Stimulated activated CD8-positive, alpha-beta memory T cell treated with anti-CD3 and anti-CD28 coated beads, Interleukin-7, amount 100 ng/mL, for 24 hours (primary cell): ENCODE measurements around the gene JAM3.

Source experiments
- DNase-seq: peaks from one replicate; pipeline ENCODE4 v3.0.0-alpha.2; 2020; ENCODE audit warnings: low read depth

JAM3 gene

DNA sequence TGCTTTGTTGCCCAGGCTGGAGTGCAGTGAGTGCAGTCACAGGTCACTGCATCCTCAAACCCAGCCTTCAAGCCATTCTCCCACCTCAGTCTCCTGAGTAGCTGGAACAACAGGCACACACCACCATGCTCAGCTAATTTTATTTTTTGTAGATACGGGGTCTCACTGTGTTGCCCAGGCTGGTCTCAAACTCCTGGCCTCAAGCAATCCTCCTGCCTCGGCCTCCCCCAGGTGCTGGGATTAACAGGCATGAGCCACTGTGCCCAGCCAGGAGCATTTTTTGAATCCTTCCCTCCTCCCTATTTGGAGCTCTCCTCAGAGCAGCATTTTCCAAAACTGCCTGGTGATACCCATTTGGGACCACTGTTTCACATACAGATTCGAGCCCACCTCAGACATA, 77.7 kb downstream of the JAM3 start:
- no peak for DNase-seq

- no peak for DNase-seq
These were observed 80.5 kb downstream of the JAM3 start for GRCh38 chr11:134149371-134149770.

- no peak for DNase-seq
These were observed 81.5 kb downstream of the JAM3 start for GRCh38 chr11:134150195-134150903.

DNA sequence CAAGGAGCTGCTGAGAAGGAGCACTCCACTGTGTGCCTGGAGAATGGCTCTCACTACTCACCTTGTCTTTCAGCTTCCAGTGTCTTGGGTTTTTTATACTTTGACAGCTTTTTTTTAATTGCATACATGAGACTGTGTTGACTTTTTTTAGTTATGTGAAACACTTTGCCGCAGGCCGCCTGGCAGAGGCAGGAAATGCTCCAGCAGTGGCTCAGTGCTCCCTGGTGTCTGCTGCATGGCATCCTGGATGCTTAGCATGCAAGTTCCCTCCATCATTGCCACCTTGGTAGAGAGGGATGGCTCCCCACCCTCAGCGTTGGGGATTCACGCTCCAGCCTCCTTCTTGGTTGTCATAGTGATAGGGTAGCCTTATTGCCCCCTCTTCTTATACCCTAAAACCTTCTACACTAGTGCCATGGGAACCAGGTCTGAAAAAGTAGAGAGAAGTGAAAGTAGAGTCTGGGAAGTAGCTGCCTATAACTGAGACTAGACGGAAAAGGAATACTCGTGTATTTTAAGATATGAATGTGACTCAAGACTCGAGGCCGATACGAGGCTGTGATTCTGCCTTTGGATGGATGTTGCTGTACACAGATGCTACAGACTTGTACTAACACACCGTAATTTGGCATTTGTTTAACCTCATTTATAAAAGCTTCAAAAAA, 82.3 kb downstream of the JAM3 start:
- no peak for DNase-seq

DNA sequence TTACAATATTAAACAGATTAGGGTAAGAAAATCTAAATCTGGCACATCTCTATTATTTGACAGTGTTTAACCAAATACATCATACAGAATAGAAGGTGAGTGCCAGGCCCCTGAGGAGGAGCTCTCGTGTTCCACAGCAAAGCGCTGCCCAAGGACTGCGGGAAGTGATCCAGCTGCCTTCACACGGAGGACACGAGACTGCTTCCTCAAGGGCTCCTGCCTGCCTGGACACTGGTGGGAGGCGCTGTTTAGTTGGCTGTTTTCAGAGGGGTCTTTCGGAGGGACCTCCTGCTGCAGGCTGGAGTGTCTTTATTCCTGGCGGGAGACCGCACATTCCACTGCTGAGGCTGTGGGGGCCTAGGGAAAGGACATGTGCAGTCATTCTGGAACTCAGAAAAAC, 83.8 kb downstream of the JAM3 start:
- DNase-seq: no peak

DNA sequence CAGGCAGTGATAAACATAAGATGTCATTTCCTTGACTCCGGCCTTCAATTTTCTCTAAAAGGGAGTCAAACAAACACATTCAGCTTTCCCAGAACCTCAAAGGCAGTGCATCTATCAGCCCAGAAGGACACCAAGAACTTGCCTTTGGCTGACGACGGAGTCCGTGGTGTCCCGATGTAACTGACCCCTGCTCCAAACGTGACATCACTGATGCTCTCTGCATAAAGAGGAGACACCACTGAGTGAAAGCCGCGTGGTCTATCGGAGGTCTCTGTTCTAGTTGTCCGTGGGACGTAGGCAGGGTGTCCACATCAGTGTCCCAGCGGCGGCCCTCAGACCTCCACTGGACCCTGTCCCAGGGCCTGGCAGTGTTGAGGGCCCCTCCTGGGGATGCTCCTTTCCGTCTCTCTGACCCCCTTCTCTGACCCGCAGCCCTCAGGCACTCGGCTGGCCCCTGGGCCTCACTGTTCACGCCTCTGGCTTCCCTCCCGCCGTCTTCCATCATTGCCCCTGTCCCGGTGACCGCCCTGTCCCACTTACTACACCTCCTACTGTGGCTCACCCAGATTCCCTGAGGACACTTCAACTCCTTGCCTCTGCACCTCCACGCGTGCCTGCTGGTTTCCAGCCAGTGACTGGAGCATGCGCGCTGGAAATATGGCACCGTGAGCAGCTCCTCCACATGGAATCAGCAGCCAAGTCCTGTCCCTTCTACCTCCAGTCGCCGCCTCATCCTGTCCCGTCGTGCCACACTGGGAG, 84.5 kb downstream of the JAM3 start:
- DNase-seq: no peak

GRCh38 chr11:134154441-134154840, 85.6 kb downstream of the JAM3 start:
- no peak for DNase-seq

DNA sequence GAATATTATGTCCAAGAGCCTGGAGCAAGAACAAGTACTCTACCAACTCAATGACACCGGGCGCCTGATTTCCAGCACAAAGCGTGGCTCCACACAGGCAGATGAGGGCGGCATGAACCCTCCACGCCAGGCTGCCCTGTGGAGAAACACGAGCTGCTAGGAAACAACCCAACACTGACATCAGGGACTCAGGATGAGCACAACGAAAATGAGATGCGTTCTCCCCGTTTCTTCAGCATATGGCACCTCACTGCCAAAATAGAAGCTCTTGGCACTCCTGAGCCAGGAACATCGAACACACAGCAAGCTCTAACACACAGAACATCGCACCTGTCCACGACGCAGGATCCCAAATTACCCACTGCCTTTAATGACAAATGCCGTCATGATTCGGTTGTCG, 86.6 kb downstream of the JAM3 start:
- DNase-seq: no peak

- no peak for DNase-seq
These were observed 87.3 kb downstream of the JAM3 start for GRCh38 chr11:134155946-134156865.

DNA sequence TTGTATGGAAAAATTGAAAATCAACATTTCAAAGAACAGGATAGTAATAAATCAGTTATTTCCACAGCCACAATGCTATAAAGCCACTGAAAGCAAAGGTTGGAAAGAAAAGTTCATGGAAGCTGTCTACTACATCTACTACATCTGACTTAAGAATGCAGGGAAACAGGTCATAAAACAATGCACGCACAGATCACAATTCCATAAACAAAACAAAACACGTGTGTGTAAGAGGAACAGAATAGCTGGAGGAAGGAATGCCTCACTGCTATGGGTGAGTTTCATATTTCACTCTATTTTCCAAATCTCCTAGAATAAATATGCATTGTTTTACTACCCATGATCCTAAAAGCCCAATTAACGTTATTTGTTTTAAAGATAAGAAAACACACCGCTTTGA, 88.6 kb downstream of the JAM3 start:
- no peak for DNase-seq

GRCh38 chr11:134158023-134158422, 89.2 kb downstream of the JAM3 start:
- no peak for DNase-seq

DNA sequence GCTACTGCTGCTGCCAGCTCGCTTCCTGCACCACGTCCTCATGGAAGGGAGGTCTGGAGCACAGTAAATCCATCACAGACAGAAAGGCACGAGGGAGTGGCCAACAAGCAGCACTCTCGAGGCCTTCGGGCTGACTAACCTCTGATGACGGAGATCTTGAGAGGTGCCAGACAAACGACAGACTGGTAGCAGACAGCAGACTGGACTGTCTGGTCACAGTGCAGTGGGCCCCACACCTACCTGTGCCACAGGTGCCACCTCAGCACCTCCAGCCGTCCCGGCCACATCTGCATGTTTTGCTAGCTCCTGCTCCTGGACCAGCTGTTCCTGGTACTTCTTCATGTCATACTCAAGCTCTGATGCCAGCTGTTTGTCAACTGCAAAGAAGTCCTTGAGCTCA, 90.8 kb downstream of the JAM3 start:
- DNase-seq: no peak

DNA sequence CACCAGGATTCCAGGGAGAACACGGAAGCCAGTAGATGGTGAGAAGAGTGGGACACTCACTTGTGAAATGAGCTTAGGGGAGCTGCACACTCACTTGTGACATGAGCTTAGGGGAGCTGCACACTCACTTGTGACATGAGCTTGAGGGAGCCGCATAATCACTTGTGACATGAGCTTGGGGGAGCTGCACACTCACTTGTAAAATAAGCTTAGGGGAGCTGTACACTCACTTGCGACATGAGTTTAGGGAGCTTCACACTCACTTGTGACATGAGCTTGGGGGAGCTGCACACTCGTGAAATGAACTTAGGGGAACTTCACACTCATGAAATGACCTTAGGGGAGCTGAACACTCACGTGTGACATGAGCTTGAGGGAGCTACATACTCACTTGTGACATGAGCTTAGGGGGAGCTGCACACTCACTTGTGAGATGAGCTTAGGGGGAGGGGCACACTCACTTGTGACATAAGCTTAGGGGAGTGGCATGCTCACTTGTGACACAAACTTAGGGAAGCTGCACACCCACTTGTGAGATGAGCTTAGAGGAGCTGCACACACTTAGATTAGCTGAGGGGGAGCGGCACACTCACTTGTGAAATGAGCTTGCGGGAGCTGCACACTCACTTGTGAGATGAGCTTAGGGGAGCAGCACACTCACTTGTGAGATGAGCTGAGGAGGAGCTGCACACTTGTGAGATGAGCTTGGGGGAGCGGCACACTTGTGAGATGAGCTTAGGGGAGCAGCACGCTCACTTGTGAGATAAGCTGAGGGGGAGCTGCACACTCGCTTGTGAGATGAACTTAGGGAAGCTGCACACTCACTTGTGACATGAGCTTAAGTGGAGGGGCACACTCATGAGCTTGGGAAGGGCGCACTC, 95.9 kb downstream of the JAM3 start:
- no peak for DNase-seq

DNA sequence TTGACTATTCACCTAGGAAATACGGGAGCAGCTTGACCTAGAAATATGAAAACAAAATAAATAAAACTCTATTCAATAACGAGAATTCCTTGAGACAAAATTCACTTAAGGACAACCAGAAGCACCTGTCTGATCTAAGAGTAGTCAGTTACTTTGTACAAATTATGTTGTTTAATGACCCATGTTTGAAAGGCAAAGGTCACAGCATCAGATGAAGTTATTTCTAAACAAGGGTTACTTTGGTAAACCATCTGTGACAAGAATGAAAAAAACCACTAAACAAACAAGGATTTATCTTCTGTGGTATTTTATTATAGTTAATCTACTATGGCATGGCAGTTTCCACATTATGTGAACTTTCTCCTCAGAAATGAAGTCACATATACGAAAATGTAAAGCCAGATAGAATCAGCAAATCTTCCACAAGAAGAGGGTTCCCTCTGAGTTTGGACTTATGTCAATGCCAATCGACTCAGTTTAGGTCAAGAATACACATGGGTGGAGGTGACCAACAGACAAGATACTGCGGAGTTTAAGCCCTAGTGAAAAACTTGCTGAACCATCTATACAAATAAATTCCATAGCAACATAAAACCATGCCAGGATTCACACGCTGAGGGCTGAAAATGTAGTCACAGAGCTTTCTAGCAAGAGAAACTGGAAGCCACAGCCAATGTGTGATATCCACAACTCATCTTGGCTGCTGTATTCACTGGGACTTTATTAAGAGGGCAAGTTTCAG, 101.5 kb downstream of the JAM3 start:
- no peak for DNase-seq

- no peak for DNase-seq
These were observed 102.0 kb downstream of the JAM3 start for GRCh38 chr11:134170919-134171281.

- no peak for DNase-seq
These were observed 103.1 kb downstream of the JAM3 start for GRCh38 chr11:134171951-134172350.

GRCh38 chr11:134173296-134173695, 104.4 kb downstream of the JAM3 start:
- no peak for DNase-seq

- no peak for DNase-seq
These were observed 107.4 kb downstream of the JAM3 start for GRCh38 chr11:134176284-134176683.

GRCh38 chr11:134178032-134178674, 109.3 kb downstream of the JAM3 start:
- no peak for DNase-seq

DNA sequence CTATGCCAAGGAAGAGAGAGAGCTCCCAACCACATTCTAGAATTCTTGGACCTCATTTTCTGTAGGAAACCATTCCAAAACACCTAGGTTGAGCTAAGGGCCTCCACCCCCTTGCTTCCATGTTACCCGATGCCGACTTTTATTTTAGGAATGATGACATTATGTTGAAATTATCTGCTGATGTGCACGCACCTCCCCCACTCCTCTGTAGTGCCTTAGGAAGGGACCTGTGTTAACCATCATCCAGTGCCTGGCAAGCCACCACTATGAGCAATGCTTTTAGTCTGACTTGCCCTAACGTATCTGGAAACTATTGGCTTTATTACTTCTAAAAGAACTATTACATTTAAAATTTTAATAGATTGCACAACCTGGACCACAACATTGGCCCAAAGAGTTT, 112.8 kb downstream of the JAM3 start:
- no peak for DNase-seq
